Measurements from ENCODE around the gene BEAN1.
A peak's percentile ranks its signal among the peaks of the same experiment; 100 is the strongest.
"Not testable (repeated sequence)": the region's sequence is repeated elsewhere in the genome, so short reads cannot be mapped to it uniquely, and the experiment has no call there.

BEAN1 gene

DNA sequence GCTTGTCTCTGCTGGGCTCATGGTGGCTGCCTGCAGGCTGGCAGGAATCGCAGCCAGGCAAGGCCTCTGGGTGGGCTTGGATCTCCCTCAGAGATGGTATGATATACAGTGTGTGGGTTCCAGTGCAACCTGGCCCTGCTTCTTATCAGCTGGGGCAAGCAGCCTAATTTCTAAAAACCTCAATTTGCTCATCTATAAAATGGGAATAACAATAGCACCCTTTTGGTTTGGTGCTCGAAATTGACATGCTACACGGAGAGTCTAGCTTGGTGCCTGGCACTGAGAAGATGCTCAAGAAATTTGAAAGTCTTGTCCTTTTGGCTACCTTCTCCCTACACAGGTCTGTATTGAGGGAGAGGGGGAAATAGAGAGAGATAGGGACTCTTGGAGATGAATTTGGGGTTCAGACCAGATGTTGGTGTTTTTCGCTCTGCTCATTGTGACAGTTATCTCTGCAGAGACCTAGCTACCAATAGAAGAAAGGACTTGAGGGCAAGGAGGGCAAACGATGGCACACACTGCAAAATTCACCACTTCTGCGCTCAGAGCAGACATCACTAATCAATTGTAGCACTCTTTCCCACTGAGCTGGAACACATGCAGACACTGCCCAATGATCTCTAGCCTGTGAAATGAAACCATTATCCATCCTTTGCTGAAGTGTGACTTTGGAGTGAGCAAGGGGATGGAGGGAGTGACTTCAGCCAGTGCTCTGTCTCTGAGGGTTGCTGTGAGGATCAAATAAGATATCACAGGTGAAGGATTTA is 15.6 kb downstream of the BEAN1 start:
- no peak for DNase-seq

DNA sequence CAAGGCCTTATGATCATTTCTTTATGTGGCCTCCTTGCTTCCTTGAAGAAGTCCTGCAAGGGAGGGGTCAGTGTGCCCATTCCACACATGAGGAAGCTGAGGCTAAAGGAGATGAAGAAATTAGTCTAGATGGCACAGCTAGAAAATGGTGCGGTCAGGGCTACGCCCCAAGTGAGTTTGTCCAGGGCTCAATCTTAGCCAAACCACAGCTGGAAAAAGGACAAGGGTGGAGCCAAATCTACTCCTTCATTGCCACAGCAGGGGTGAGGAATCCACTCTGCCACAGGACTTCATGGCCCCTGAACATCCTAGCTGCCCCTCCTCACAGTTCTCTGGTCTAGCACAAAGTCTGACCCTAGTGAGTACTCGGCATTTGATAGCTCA is 16.2 kb downstream of the BEAN1 start:
- no peak for DNase-seq

DNA sequence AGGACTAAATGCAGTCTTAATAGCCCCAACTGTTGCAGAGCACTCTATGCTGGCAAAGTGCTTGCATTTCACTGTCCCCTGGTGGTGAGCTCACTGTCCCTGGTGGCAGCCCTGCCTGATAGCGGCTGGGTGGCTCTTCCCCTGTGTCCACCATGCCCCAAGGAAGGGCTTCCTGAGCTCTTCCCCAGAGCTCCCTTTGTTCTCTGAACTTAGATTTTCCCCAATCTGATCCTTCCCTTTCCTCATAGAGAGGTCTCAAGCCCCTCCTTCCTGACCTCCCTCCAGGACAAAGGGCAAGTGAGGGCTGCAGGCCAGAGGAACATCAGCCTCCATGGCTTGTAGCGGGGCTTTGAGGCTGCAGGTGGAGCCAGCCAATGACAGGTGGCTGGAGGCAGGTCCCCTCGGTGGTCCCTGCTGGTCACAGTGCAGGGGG is 17.0 kb downstream of the BEAN1 start:
- no peak for DNase-seq

DNA sequence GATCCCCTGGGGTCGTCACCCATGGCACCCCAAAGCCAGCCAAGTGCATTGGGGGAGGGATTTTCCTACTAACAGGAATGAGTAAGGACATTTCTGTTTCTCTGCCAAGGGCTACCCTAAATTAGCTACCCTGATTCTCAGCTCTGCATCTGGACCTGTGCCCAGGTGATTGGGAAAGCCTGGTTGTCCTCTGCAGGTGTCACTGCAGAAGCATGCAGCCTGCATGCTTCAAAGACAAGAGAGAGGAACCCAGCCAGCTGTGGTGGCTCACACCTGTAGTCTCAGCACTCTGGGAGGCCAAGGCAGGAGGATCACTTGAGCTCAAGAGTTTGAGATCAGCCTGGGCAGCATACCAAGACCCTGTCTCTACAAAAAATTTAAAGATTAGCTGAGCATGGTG is 19.6 kb downstream of the BEAN1 start:
- DNase-seq = no peak

DNA sequence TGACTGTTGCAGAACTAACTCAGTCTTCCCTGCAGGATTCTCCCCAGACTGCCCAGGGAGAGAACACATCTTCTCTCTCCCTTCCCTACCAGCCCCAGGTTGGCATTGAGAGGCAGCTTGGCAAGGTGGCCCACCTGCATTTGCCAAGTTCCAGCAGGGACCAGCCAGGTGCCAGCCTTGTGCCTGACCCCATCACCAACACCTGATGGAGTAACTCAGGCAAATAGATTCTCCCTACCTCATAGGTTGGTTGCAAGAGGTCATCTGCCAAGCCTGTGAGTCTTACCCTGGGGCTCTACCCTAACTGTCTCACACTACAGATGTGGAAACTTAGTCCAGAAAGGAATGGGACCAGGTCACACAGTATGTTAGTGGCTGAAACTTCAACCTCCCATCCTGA is 20.4 kb downstream of the BEAN1 start:
- DNase-seq = no peak

DNA sequence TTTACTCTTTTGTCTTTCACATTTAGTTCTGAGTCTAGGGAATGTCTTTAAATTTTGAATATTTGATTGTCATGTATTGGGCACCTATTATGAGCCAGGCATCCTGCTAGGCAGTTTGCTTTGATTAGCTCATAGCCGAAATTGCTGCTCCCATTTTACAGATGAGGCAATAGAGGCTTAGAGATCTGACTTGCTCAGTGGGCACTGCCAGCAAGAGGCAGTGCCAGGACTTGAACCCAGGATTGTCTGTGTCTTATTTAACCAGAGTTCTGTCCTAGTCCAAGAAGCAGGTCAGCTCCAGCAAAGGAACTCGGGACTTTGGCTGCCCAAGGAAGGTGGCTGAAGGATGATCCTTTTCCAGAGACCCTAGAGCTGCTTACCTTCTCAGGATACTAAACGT is 24.5 kb downstream of the BEAN1 start:
- DNase-seq = no peak

DNA sequence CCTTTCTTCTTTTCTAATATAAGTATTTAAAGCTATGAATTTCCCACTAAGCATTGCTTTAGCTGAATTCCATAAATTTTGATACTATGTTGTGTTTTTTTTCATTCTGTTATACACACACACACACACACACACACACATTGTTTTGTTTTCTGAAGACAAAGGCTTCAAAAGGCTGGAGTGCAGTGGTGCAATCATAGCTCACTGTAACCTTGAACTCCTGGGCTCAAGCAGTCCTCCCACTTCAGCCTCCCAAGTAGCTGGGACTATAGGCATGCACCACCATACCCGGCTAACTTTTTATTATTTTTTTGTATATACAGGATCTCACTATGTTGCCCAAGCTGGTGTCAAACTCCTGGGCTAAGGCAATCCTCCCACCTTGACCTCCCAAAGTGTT is 26.1 kb downstream of the BEAN1 start:
- DNase-seq = not testable (repeated sequence)

DNA sequence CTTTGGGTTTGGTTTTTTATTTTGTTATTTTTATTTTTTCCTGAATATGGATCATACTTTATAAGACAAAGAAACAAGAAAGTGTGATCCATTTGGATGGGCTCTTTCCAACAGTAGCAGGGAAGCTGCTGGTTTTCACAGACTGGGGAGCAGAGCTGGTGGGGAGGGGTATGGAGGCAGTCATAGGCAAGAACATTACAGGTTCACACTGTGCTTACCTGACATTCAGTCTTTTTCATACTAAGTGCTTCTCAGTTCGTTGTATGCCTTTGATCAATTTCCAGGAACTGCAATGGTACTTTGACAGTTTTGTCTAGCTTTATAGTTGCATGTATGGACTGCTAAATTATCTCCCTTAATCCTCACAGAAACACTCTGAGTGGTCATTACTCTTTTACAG is 27.7 kb downstream of the BEAN1 start:
- no peak for DNase-seq

DNA sequence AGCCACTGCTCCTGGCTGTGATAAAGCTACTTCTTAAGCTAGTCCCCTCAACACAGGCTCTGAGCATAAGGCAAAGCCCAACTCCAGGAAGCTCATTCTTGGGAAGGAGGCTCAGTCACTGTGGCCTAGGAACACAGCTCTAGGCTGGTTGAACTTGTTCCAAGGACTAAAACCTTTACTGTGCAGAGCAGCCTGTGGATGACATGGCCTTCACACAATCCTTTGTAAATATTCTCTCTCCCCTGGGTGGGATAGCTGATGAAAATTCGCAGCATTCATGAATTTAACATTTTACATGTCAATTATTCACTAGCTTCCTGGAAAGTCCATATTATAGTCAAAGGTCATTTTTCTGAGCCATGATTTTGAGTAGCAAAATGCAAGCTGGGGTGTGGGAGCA is 28.9 kb downstream of the BEAN1 start:
- DNase-seq = no peak

DNA sequence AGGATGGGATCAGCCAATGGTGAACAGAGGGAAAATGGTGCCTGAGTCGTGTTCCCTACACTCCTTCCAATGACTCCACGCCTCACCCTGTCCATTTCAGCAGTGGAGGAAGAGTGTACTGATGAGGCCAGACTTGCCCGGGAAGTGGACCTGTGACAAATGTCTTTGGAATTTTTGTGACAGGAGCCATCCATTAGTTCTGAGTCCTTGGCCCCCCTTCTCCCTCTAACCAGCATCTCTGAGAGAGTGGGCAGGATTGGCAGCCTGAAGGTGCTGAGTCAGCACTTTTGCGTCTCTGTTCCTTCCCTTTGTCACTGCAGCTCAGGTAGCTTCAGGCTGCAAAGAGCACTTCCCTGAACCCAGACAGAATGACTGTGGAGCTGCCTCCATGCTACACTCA is 30.8 kb downstream of the BEAN1 start:
- DNase-seq = no peak

DNA sequence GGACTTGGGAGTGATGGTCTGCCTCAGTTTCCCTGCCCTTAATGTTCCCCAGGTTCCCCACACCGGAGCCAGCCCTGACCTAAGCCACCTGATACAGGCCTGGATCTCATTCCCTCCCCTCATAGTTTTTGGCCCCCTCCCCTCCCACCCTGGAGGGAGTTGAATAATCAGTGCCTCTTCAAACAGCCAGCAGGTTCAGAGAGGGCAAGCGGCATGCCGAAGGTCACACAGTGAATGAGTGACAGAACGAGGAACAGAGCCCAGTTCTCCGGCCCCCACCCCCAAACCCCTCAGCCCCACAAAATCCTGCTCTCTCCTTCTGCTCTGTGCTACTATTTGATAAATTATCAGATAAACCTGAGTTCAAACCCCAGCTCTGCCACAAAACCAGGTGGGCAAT is 31.2 kb downstream of the BEAN1 start:
- DNase-seq = no peak

DNA sequence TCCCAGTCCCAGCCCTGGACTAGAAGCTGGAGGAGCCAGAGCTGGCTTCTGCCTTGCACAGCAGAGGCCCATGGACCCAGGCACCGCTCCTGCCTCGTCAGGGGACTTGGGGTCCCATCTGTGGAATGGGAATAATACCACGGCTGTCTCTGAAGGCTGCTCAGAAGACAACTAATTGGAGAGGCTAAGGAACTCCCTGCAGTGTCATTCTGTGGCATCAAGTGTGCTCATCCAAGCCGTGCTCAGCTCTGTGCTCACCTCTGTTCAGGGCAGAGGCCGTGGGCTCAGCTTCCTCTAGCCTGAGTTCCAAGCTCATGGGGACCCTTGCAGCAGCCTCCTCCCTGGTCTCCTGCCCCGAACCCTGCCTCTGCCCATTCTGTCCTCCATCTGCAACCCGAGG is 31.8 kb downstream of the BEAN1 start:
- DNase-seq = no peak

DNA sequence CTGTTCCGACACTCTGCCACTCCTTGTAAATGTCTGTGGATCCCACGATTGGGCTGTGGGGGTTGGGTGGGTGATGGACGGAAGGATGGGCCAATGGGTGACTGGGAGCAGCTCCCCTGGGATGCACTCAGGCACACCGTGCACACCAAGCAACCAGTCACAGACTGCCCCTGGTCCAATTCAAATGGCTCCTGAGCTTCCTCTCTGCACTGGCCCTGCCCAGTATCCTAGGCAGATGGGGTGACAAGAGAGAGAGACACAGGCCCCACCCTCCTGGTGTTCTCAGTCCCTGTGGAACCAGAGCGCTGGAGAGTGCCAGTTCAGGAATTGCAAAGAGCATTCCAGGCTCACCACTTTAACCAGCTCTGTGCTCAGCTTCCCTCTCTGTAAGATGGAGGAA is 32.8 kb downstream of the BEAN1 start:
- peak in 1 of 2 experiments; percentile 61 for DNase-seq

DNA sequence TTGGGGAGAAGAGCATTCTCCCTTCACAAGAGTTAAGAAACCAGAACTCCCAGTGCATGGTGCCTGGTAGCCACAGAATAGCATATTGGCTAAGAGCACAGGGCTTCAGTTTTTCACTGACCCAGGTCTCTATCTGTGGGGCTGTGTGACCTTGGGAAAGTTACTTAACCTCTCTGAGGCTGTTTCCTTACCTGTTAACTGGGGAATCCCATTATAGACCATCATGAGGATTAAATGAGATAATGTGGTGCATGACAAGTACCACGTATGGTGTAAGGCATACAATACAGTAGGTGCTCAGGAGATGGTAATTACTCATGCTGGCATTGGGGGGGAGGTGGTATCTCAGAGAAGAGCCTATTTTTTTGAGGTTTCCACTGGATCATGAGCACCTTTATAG is 33.6 kb downstream of the BEAN1 start:
- DNase-seq = no peak

DNA sequence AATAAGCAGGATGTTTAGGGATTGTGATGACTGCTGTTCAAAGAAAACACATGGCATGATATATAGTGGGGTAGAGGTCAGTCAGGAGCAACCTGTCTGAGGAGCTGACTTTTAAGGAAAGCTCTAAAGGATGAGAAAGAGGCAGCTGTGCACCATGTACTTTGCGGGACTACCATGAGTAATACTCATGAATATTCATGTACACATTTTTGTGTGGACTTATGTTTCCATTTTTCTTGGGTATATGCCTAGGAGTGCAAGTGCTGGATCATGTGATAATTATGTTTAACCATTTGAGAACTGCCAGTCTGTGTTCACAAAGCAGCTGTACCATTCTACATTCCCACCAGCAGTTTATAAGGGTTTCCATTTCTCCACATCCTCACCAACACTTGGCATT is 35.8 kb downstream of the BEAN1 start:
- no peak for DNase-seq

DNA sequence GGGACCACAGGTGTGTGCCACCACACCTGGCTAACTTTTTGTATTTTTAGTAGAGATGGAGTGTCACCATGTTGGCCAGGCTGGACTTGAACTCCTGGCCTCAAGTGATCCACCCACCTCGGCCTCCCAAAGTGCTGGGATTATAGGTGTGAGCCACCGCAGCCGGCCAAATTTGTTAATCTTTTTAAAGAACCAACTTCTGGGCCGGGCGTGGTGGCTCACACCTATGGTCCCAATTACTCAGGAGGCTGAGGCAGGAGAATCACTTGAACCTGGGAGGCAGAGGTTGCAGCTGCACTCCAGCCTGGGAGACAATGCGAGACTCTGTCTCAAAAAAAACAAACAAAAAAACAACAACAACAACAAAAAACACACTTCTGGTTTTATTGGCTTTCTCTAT is 38.9 kb downstream of the BEAN1 start:
- DNase-seq = not testable (repeated sequence)

DNA sequence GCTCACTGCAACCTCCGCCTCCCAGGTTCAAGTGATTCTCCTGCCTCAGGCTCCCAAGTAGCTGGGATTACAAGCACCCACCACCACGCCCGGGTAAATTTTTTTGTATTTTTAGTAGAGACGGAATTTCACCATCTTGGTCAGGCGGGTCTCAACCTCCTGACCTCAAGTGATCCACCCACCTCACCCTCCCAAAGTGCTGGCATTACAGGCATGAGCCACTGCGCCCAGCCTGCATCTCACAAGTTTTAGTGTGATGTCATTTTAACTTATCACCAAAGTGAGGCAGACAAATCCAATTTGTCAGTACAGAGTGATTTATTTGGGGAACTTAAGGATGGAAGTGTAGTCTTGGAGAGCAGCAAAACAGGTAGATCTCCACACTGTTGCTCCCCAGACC is 39.5 kb downstream of the BEAN1 start:
- DNase-seq = not testable (repeated sequence)

DNA sequence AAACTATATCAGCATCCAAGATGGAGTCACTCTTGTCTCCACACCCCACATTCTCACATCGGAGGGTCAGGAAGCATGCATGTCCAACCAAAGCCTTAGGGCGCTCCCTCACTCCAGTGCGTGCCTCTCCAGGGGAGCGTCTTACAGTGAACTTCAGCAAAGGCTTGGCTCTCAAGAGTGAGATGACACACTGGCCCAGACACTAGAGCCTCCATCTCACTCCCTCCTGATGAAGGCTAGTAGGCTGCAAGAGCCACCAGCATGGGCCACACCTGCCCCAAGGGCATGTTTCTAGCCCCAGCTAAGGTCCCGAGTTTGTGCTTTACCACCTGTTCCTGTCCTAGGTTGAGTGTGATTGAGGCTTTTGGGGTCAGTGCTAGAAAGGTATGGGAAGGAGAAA is 40.5 kb downstream of the BEAN1 start:
- DNase-seq = no peak

DNA sequence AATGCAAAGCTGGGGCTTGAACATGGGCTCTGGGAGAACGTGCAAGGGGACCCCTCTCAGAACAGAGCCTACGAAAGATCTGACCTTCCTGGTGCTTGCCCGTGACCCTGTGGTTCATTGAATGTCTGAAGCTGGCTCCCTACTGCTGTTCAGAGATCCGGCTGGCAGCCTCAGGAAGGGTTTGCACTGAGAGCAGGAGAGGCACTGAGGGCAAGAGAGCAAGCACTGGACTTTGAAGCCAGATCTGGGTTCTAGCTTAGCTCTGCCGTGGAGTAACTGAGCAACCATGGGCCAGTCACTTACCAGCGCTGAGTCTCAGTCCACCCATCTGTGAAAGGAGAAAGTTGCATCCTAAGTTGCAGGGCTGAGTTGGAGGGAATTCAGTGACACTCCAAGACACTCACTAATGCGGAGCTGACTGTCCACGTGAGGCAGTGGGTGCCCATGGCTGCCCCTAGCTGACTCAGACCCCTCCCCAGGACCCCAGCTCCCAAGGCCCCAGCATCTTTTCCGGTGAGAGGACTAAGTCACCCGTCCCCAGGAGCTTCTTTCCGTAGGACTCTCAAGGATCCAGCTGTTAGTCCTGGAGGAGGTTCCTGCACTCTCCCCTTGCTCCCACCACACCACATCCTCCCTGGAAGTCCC is 41.3 kb downstream of the BEAN1 start:
- DNase-seq = no peak

DNA sequence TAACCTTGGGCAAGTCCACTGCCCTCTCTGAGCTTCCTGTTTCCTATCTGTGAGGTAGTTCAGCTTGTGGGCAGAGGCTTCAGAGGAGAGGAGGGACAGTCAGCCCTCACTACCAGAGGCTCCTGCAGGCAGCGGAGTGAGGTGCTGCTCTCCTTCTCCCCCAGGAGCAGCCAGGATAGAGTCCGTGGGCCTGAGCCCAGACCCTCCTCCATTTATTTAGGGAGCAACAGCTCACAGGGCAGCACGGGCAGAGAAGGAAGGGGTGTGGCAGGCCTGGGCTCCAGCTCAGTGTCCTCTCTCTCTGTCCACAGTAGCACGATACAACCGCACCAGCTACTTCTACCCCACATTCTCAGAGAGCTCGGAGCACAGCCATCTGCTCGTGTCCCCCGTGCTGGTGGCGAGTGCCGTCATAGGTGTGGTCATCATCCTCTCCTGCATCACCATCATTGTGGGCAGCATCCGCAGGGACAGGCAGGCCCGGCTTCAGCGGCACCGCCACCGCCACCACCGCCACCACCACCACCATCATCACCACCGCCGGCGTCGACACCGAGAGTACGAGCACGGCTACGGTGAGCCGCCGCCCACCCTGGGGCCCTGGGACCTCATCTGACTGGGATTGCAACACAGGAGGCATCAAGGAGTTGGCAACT is 42.3 kb downstream of the BEAN1 start:
- DNase-seq = no peak

DNA sequence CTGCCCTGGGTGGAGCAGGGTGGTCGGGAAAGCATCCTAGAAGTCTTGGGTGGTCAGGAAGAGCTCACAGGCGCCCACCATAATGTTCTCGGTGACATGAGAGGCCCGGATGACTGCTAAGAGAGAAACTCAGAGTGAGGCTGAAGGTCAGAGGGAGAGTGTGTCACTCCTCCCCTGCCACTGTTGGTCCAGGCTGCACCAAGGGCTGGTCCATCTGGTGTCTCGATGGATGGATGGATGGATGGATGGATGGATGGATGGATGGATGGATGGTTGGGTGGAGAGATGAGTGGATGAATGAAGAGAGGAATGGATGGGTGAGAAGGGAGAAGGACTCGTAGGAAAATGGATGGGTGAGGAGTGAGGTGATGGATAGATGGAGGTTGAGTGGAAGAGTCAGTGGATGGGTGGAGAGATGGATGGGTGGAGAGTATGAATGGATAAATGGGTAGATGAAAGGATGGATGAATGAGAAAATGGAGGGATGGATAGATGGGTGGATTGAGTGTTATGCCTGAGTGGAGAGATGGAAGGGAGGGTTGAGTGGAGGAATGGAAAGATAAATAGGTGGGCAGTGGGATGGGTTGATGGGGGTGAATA is 43.0 kb downstream of the BEAN1 start:
- no peak for DNase-seq

DNA sequence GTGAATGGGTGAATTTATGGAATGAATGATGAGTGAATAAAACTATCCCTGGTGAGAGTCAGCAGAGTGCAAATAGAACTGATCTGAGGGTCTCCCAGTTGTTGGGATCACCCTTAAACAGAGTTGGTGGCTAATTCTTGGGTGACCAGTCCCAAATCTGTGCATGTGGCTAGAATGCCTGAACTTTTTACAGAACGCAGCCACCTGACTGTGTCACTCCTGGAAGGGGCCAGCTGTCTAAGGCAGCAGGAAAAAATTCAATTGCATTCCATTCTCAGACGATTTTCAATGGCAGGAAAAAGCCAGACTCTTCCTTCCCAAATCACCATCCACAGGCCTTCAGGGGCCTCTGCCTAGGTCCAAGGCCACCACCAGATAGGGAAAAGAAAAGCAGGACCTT is 43.5 kb downstream of the BEAN1 start:
- DNase-seq = no peak

DNA sequence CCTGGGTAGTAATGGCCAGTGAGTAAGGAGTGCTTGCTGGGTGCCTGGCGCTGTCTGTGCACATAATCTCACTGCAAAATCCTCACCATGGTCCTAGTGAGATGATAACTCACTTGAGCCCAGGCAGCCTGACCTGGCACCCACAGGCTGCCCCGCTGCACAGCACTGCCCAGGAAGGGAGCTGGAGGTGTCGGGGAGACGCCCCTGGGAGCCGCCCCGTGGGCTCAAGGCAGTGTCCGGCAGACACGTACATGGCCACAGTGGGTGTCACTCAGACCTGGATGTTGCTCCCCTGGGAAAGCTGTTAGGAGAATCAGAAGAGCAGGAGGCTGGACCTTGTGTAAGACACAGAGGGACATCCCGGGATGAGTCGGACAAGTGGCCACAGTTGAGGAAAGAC is 44.2 kb downstream of the BEAN1 start:
- no peak for DNase-seq

Measured in NCI-H524 (cell line).